Measurements from ENCODE around the gene TBCD. TPM values are rescaled to one million over a fixed set of nuclear protein-coding genes. Genes with fewer than 3 reads are reported as not detected.

Gene TBCD
- total RNA-seq, 1 experiment from 2014 or later: 129 TPM

DNA sequence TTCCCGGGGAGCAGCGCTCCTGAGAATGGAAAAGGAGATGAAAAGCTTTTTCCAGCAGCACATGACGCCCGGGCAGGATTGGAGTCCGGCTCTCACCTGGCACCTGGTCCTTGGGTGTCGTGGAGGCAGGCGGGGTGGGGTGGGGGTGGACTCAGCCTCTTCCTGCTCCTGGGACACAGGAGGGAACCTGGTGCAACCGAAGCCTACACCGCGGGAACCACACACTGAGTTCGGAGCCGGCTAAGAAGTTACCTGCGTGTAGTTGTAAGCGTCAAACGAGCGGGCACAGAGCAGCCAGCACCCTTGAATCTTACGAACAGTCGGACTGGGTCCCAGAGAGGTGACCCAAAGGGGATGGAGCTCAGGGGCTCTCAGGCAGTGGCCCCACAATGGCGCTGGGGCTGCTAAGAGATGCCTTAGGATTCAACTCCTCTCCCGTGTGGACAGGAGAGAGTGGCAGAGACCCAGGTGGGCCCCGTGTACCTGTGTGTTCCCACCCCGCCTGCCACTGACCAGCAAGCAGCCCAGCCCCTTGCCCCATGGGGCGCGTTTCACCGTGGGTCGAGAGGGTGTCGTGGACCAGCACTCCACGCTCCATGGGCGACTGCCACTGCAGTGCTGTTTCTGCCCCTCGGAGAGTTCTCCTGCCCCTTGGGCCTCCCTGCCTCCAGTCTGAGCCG is 221.7 kb downstream of the TBCD start:
- Histone ChIP-seq H4K5ac (ENCODE audit: insufficient read length, low read depth, low read length) (no peak overlapping the region), H3K56ac (ENCODE audit: insufficient read length, low read depth, low read length) (no peak overlapping the region), H3K79me2 (ENCODE audit: insufficient read depth, low read length) (no peaks in the 10 kb centered on the region), H3K9me3 (ENCODE audit: control insufficient read depth, low read depth, low read length) (no peaks in the 10 kb centered on the region), H3T11ph (ENCODE audit: low read length) (no peak overlapping the region), H3K18ac (ENCODE audit: insufficient read length, low read depth, low read length) (no peak overlapping the region), H2BK120ac (ENCODE audit: low read depth, low read length, poor library complexity, severe bottlenecking) (no peak overlapping the region), H3K79me1 (ENCODE audit: insufficient read depth, low read depth, low read length, poor library complexity, severe bottlenecking) (no peaks in the 10 kb centered on the region), H3K23ac (ENCODE audit: insufficient read length, low read depth, low read length) (no peak overlapping the region), H3K4me2 (ENCODE audit: insufficient read depth, insufficient read length, low read length) (no peak overlapping the region), H3K4me1 (ENCODE audit: insufficient read depth, low read length) (no peaks in the 10 kb centered on the region), H4K20me1 (ENCODE audit: control insufficient read depth, insufficient read depth, insufficient read length) (no peaks in the 10 kb centered on the region), H4K8ac (replicated peaks; ENCODE audit: insufficient read length, low read depth, low read length) (no peak overlapping the region), H3K4ac (ENCODE audit: low read depth, low read length) (no peak overlapping the region), H2BK12ac (ENCODE audit: insufficient read length, low read depth, low read length) (no peak overlapping the region), H4K91ac (ENCODE audit: insufficient read length, low read depth, low read length) (no peak overlapping the region), H3K27me3 (ENCODE audit: insufficient read depth, low read length) (no peaks in the 10 kb centered on the region), H2BK5ac (ENCODE audit: insufficient read length, low read length) (no peak overlapping the region), H2BK15ac (ENCODE audit: low read depth, low read length) (no peak overlapping the region), H2BK20ac (ENCODE audit: low read depth, low read length, poor library complexity, severe bottlenecking) (no peak overlapping the region), H3K9ac (ENCODE audit: extremely low read depth, insufficient read length, low read length) (no peak overlapping the region), H2AFZ (ENCODE audit: low read length) (no peak overlapping the region), H3K23me2 (ENCODE audit: insufficient read length, low read depth, low read length, poor library complexity, severe bottlenecking) (no peaks in the 10 kb centered on the region), H3K14ac (ENCODE audit: insufficient read depth, low read length) (no peak overlapping the region), H2AK5ac (ENCODE audit: insufficient read length, low read length) (no peak overlapping the region), H3K27ac (ENCODE audit: insufficient read length, low read depth, low read length) (no peak overlapping the region)
- DNase-seq: peak; percentile 22
- H3K36me3 Mint-ChIP-seq (ENCODE audit: insufficient read depth in 1 of 3, low read depth in 3 of 3): peaks cover 0 to 5% (median 0%) of the 10 kb centered on the region in 3 experiments; a peak in 1 of 7 replicates
- H3K4me1 Mint-ChIP-seq: no peaks in the 10 kb centered on the region
- TF ChIP-seq, protein P1, sequence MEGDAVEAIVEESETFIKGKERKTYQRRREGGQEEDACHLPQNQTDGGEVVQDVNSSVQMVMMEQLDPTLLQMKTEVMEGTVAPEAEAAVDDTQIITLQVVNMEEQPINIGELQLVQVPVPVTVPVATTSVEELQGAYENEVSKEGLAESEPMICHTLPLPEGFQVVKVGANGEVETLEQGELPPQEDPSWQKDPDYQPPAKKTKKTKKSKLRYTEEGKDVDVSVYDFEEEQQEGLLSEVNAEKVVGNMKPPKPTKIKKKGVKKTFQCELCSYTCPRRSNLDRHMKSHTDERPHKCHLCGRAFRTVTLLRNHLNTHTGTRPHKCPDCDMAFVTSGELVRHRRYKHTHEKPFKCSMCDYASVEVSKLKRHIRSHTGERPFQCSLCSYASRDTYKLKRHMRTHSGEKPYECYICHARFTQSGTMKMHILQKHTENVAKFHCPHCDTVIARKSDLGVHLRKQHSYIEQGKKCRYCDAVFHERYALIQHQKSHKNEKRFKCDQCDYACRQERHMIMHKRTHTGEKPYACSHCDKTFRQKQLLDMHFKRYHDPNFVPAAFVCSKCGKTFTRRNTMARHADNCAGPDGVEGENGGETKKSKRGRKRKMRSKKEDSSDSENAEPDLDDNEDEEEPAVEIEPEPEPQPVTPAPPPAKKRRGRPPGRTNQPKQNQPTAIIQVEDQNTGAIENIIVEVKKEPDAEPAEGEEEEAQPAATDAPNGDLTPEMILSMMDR (conservative IDR thresholded peaks at IDR 0.05): no peak
- peaks cover 2% of the 10 kb centered on the region in 2 experiments; a peak in 2 of 5 replicates for H3K9me3 Mint-ChIP-seq
- H3K4me3 Mint-ChIP-seq: no peak overlapping the region
- no peak overlapping the region for H3K27ac Mint-ChIP-seq
- no CpG with 5 or more reads among the region's 31 CpGs for WGBS (ENCODE audit: extremely low coverage, insufficient read length, low lambda C conversion rate)
- no peaks in the 10 kb centered on the region for H3K27me3 Mint-ChIP-seq (ENCODE audit: low read depth)
